CD14-positive monocyte (primary cell): ENCODE measurements around the gene CAV2. TPM values are rescaled to one million over a fixed set of nuclear protein-coding genes. Genes with fewer than 3 reads are reported as not detected.

ENCODE experiments used
- DNase-seq, 3 donors: peaks; one replicate each; pipeline ENCODE4 v3.0.0-alpha.2; 2011 to 2022
- H2AFZ ChIP-seq: 2 replicates; pipeline ENCODE4 v1.6.0; 2012; ENCODE audit warnings: mild to moderate bottlenecking, low read depth, low read length, inconsistent platforms; ENCODE audit not compliant: insufficient read depth, poor library complexity, severe bottlenecking
- H3K27ac ChIP-seq, 2 donors: 1 replicate in 1 of 2; 2 replicates in 1 of 2; pipeline ENCODE4 v1.5.1; 2012 to 2013; ENCODE audit warnings: low read length in 2 of 2, control low read depth in 1 of 2, inconsistent platforms in 1 of 2, low read depth in 1 of 2, mild to moderate bottlenecking in 1 of 2
- H3K27me3 ChIP-seq, 2 donors: one replicate each; pipeline versions ENCODE4 v1.6.0 to v1.6.1; 2011 to 2013; ENCODE audit warnings: low read length in 2 of 2; ENCODE audit not compliant: control insufficient read depth in 2 of 2, insufficient read depth in 2 of 2
- H3K36me3 ChIP-seq, 2 donors: replicated peaks in 1 of 2; 1 replicate in 1 of 2; 2 replicates in 1 of 2; pipeline versions ENCODE4 v1.5.1 to v1.6.1; 2012 to 2013; ENCODE audit warnings: low read length in 2 of 2, control low read depth in 1 of 2, inconsistent platforms in 1 of 2, mild to moderate bottlenecking in 1 of 2; ENCODE audit not compliant: insufficient read depth in 2 of 2, control insufficient read depth in 1 of 2
- H3K4me1 ChIP-seq, 2 donors: 1 replicate in 1 of 2; 2 replicates in 1 of 2; pipeline versions ENCODE4 v1.5.1 to v1.6.1; 2012 to 2013; ENCODE audit warnings: low read length in 2 of 2, control low read depth in 1 of 2, inconsistent platforms in 1 of 2, mild to moderate bottlenecking in 1 of 2, moderate library complexity in 1 of 2; ENCODE audit not compliant: insufficient read depth in 2 of 2, control insufficient read depth in 1 of 2
- H3K4me2 ChIP-seq: replicated peaks from 2 replicates; pipeline ENCODE3; 2012; ENCODE audit warnings: low read length, moderate library complexity, mild to moderate bottlenecking; ENCODE audit not compliant: poor library complexity, severe bottlenecking; ENCODE audit errors: extremely low read depth
- H3K4me3 ChIP-seq, 3 experiments: fragments of 200-600 bp in 1 of 3; sonication (generic) in 1 of 3; replicated peaks in 1 of 3; 1 replicate in 2 of 3; 2 replicates in 1 of 3; pipeline ENCODE4 v1.5.1; 2011 to 2013; ENCODE audit warnings: low read length in 3 of 3, mild to moderate bottlenecking in 3 of 3, control low read depth in 2 of 3, low read depth in 2 of 3, inconsistent platforms in 1 of 3, moderate library complexity in 1 of 3
- H3K79me2 ChIP-seq: 2 replicates; pipeline ENCODE4 v1.6.0; 2012; ENCODE audit warnings: mild to moderate bottlenecking, control low read depth, inconsistent platforms, low read length, moderate library complexity; ENCODE audit not compliant: insufficient read depth
- H3K9ac ChIP-seq: 2 replicates; pipeline ENCODE4 v1.6.0; 2017; ENCODE audit warnings: low read length, mild to moderate bottlenecking; ENCODE audit not compliant: insufficient read depth, poor library complexity, severe bottlenecking
- H3K9me3 ChIP-seq, 2 donors: replicated peaks in 1 of 2; 1 replicate in 1 of 2; 2 replicates in 1 of 2; pipeline versions ENCODE4 v1.5.1 to v1.6.1; 2012 to 2013; ENCODE audit warnings: low read length in 2 of 2, control low read depth in 1 of 2; ENCODE audit not compliant: control insufficient read depth in 1 of 2, insufficient read depth in 1 of 2
- H4K20me1 ChIP-seq: 2 replicates; pipeline ENCODE4 v1.6.0; 2012; ENCODE audit warnings: mild to moderate bottlenecking, low read length, control low read depth, moderate library complexity; ENCODE audit not compliant: insufficient read depth
- H3K27ac Mint-ChIP-seq, 7 donors: one replicate each; pipeline ENCODE4 v1.8.0; 2020; ENCODE audit warnings: mild to moderate bottlenecking in 7 of 7, mixed read lengths in 7 of 7, moderate library complexity in 6 of 7, inconsistent platforms in 2 of 7
- H3K27me3 Mint-ChIP-seq, 3 donors: one replicate each; pipeline ENCODE4 v1.8.0; 2021 to 2022; ENCODE audit warnings: low read depth in 3 of 3, mild to moderate bottlenecking in 3 of 3, mixed read lengths in 3 of 3, moderate library complexity in 3 of 3, inconsistent platforms in 1 of 3
- H3K36me3 Mint-ChIP-seq, 2 donors: one replicate each; pipeline ENCODE4 v1.8.0; 2020; ENCODE audit warnings: mixed read lengths in 2 of 2, inconsistent platforms in 1 of 2, mild to moderate bottlenecking in 1 of 2
- H3K4me1 Mint-ChIP-seq: one replicate; pipeline ENCODE4 v1.8.0; 2020; ENCODE audit warnings: mild to moderate bottlenecking, mixed read lengths
- H3K4me3 Mint-ChIP-seq, 2 donors: one replicate each; pipeline ENCODE4 v1.8.0; 2020; ENCODE audit warnings: mild to moderate bottlenecking in 2 of 2, mixed read lengths in 2 of 2, moderate library complexity in 1 of 2
- H3K9me3 Mint-ChIP-seq, 7 donors: one replicate each; pipeline ENCODE4 v1.8.0; 2020 to 2022; ENCODE audit warnings: mixed read lengths in 7 of 7, mild to moderate bottlenecking in 6 of 7, moderate library complexity in 6 of 7, inconsistent platforms in 2 of 7
- WGBS: methylation state at CpG from one replicate; pipeline ENCODE4 v1.1.5; 2013; ENCODE audit warnings: missing lambda C conversion rate; ENCODE audit not compliant: insufficient coverage; 5-methylcytosine and 5-hydroxymethylcytosine counted together
- intact Hi-C, 2 donors: fragments of 100-400 bp; cut with micrococcal nuclease; formaldehyde crosslinking; loops; one replicate each; pipeline versions ENCODE4 v1.15.0 to v1.15.1; 2023
- polyA plus RNA-seq, 3 donors: library from polyadenylated mRNA; depleted of rRNA in 1 of 3; unstranded in 2 of 3; stranded (reverse) in 1 of 3; fragments of 300-500 nt in 2 of 3; fragments of >200 nt in 1 of 3; fragmentation: Illumina TruSeq in 2 of 3; gene quantifications; 1 replicate in 2 of 3; 2 replicates in 1 of 3; pipeline ENCODE4 v1.2.3, GENCODE V29; 2012 to 2021
- TF ChIP-seq, protein P1 (sequence below): fragments of 200-600 bp; IDR thresholded peaks from one replicate; pipeline ENCODE4 v1.8.0; 2022; ENCODE audit warnings: antibody characterized with exemption, mild to moderate bottlenecking

CAV2 gene
- polyA plus RNA-seq, 3 donors: 0.19 TPM; not detected in 2

- Histone ChIP-seq H3K4me1 (no peaks in the 10 kb centered on the region), H3K4me3 (no peak overlapping the region), H3K4me2 (no peak overlapping the region), H3K9ac (no peak overlapping the region), H3K36me3 (no peaks in the 10 kb centered on the region), H2AFZ (no peak overlapping the region), H3K9me3 (no peaks in the 10 kb centered on the region), H3K27me3 (peaks cover 7 to 14% of the 10 kb centered on the region in 2 donors), H4K20me1 (no peaks in the 10 kb centered on the region), H3K79me2 (no peaks in the 10 kb centered on the region), H3K27ac (no peak overlapping the region)
- intact Hi-C loops: no loop called here
- WGBS: no CpG with 5 or more reads among the region's 1 CpG
- Mint-ChIP-seq H3K9me3 (peaks cover 0 to under 1% (median 0%) of the 10 kb centered on the region in 7 donors), H3K36me3 (no peaks in the 10 kb centered on the region), H3K27ac (no peak overlapping the region), H3K27me3 (peaks cover 8 to 22% (median 10%) of the 10 kb centered on the region in 3 donors), H3K4me1 (no peaks in the 10 kb centered on the region), H3K4me3 (no peak overlapping the region)
- TF ChIP-seq, protein P1, sequence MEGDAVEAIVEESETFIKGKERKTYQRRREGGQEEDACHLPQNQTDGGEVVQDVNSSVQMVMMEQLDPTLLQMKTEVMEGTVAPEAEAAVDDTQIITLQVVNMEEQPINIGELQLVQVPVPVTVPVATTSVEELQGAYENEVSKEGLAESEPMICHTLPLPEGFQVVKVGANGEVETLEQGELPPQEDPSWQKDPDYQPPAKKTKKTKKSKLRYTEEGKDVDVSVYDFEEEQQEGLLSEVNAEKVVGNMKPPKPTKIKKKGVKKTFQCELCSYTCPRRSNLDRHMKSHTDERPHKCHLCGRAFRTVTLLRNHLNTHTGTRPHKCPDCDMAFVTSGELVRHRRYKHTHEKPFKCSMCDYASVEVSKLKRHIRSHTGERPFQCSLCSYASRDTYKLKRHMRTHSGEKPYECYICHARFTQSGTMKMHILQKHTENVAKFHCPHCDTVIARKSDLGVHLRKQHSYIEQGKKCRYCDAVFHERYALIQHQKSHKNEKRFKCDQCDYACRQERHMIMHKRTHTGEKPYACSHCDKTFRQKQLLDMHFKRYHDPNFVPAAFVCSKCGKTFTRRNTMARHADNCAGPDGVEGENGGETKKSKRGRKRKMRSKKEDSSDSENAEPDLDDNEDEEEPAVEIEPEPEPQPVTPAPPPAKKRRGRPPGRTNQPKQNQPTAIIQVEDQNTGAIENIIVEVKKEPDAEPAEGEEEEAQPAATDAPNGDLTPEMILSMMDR: no peak
- DNase-seq: no peak
These were observed 6.1 kb upstream of the CAV2 start for GRCh38 chr7:116493449-116493848.

GRCh38 chr7:116494472-116494871, 5.1 kb upstream of the CAV2 start:
- peaks cover 16 to 31% (median 18%) of the 10 kb centered on the region in 3 donors for H3K27me3 Mint-ChIP-seq
- no CpG with 5 or more reads among the region's 2 CpGs for WGBS
- TF ChIP-seq, protein P1: no peak

More at GRCh38 chr7:116494472-116494871, 5.1 kb upstream of the CAV2 start:
- H3K9ac ChIP-seq: no peak overlapping the region
- intact Hi-C loops: no loop called here
- peaks cover 0 to 6% (median 0%) of the 10 kb centered on the region in 7 donors for H3K9me3 Mint-ChIP-seq
- no peak overlapping the region for H3K4me3 ChIP-seq
- H3K4me1 Mint-ChIP-seq: no peaks in the 10 kb centered on the region
- no peaks in the 10 kb centered on the region for H3K36me3 ChIP-seq
- H3K27me3 ChIP-seq: peaks cover 12 to 22% of the 10 kb centered on the region in 2 donors
- H3K36me3 Mint-ChIP-seq: peaks cover 0 to 3% of the 10 kb centered on the region in 2 donors
- H3K27ac ChIP-seq: no peak overlapping the region
- H3K4me2 ChIP-seq: no peak overlapping the region
- no peak overlapping the region for H3K27ac Mint-ChIP-seq
- H2AFZ ChIP-seq: no peak overlapping the region
- no peaks in the 10 kb centered on the region for H3K79me2 ChIP-seq
- H4K20me1 ChIP-seq: no peaks in the 10 kb centered on the region
- no peak for DNase-seq
- H3K4me3 Mint-ChIP-seq: no peak overlapping the region
- no peaks in the 10 kb centered on the region for H3K9me3 ChIP-seq
- peaks cover 4% of the 10 kb centered on the region in 2 donors for H3K4me1 ChIP-seq
